ENCODE results near the gene CHSY3. TPM values are rescaled to one million over a fixed set of nuclear protein-coding genes. Genes with fewer than 3 reads are reported as not detected.

Gene CHSY3
- total RNA-seq, 4 donors from 2014 or later: 0.77 to 22.1 (median 2.8) TPM; not detected in 1

DNA sequence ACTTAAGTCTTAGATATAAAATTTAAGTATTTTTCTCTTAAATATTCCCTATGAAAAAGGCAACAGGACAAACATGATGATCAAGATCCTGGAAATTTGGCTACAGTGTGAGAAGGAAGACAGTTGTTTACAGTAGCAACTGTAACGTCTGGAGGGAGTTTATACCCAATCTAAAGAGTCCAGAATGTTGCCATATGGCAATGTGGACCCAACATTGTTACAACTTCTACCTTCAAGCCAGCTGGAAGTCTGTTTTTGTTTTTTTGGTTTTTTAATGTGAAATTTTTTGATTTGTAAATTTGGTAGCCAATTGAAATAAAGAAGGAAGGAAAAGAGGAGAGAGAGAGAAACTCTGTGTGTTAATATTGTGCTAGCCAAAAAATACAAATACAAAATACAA lies 233.4 kb downstream of the CHSY3 start:
- no peak for TF ChIP-seq POLR2A (IDR thresholded peaks at IDR 0.05)
- TF ChIP-seq, protein P1, sequence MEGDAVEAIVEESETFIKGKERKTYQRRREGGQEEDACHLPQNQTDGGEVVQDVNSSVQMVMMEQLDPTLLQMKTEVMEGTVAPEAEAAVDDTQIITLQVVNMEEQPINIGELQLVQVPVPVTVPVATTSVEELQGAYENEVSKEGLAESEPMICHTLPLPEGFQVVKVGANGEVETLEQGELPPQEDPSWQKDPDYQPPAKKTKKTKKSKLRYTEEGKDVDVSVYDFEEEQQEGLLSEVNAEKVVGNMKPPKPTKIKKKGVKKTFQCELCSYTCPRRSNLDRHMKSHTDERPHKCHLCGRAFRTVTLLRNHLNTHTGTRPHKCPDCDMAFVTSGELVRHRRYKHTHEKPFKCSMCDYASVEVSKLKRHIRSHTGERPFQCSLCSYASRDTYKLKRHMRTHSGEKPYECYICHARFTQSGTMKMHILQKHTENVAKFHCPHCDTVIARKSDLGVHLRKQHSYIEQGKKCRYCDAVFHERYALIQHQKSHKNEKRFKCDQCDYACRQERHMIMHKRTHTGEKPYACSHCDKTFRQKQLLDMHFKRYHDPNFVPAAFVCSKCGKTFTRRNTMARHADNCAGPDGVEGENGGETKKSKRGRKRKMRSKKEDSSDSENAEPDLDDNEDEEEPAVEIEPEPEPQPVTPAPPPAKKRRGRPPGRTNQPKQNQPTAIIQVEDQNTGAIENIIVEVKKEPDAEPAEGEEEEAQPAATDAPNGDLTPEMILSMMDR (IDR thresholded peaks at IDR 0.05): no peak
- Histone ChIP-seq H3K27me3 (no peaks in the 10 kb centered on the region), H3K9me3 (no peaks in the 10 kb centered on the region), H3K36me3 (no peaks in the 10 kb centered on the region), H3K4me1 (no peaks in the 10 kb centered on the region), H3K4me3 (no peak overlapping the region), H3K27ac (no peak overlapping the region)
- DNase-seq: no peak
- intact Hi-C loops (cut with DNase I; ENCODE audit: low total_unique reads): no loop called here

GRCh38 chr5:130138406-130139045 lies 234.3 kb downstream of the CHSY3 start:
- peak overlapping the region in 1 of 2 donors; percentile 8 for H3K27ac ChIP-seq
- intact Hi-C loops (cut with DNase I; ENCODE audit: low total_unique reads): no loop called here
- no peaks in the 10 kb centered on the region for H3K36me3 ChIP-seq
- H3K9me3 ChIP-seq: no peaks in the 10 kb centered on the region
- no peak for DNase-seq
- H3K4me1 ChIP-seq: no peaks in the 10 kb centered on the region
- TF ChIP-seq, protein P1 (IDR thresholded peaks at IDR 0.05): no peak
- TF ChIP-seq POLR2A (IDR thresholded peaks at IDR 0.05): no peak
- H3K4me3 ChIP-seq: no peak overlapping the region
- H3K27me3 ChIP-seq: no peaks in the 10 kb centered on the region

DNA sequence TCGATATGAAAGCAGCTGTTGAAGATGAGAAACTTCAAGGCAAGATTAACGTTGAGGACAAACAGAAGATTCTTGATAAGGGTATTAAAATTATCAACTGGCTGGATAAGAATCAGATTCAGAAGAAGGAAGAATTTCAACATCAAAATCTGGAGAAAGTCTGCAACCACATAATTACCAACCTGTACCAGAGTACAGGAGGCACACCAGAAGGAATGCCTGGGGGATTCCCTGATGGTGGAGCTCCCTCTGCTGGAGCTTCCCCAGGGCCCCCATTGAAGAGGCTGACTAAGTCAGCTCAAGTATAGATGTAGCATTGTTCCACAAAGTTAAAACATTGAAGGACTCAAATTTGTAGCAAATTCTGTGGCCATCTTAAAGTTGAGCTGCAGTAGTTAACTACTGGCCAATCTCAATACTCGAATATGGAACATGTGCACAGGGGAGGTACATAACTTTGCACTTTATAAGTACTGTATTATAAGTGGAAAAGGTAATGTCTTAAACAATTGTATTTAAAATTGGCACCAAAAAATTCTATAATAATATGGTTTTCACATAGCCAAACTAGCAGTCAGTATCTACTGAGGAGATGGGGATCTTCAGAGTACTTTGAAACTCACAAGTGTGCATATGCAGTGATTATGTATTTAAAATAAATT lies 237.5 kb downstream of the CHSY3 start:
- Histone ChIP-seq H3K4me3 (no peak overlapping the region), H3K27me3 (no peaks in the 10 kb centered on the region), H3K4me1 (no peaks in the 10 kb centered on the region), H3K27ac (no peak overlapping the region), H3K9me3 (no peaks in the 10 kb centered on the region), H3K36me3 (no peaks in the 10 kb centered on the region)
- no peak for TF ChIP-seq POLR2A (IDR thresholded peaks at IDR 0.05)
- TF ChIP-seq, protein P1 (IDR thresholded peaks at IDR 0.05): no peak
- intact Hi-C loops (cut with DNase I; ENCODE audit: low total_unique reads): no loop called here
- DNase-seq: no peak

DNA sequence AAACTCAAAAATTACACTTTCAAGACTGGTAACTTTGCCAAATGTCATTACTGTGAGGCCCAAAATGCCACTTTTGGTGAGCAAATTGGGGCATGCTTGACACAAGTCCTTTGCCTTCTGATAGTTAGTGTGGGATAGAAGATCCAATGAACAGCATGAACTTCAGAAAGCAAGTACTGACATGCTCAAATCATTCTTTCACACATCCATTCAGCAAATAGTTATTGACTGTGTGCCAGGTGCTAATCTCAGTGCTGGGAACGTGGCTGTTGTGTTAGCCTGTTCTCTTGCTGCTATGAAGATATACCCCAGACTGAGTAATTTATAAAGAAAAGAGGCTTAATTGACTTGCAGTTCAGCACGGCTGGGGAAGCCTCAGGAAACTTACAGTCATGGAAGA lies 247.0 kb downstream of the CHSY3 start:
- H3K36me3 ChIP-seq: no peaks in the 10 kb centered on the region
- intact Hi-C loops (cut with DNase I; ENCODE audit: low total_unique reads): no loop called here
- no peak for TF ChIP-seq POLR2A (IDR thresholded peaks at IDR 0.05)
- TF ChIP-seq, protein P1 (IDR thresholded peaks at IDR 0.05): no peak
- no peak overlapping the region for H3K27ac ChIP-seq
- DNase-seq: no peak
- no peaks in the 10 kb centered on the region for H3K27me3 ChIP-seq
- no peaks in the 10 kb centered on the region for H3K4me1 ChIP-seq
- no peak overlapping the region for H3K4me3 ChIP-seq
- H3K9me3 ChIP-seq: no peaks in the 10 kb centered on the region

GRCh38 chr5:130155345-130156011 lies 251.2 kb downstream of the CHSY3 start:
- Histone ChIP-seq H3K36me3 (no peaks in the 10 kb centered on the region), H3K4me1 (no peaks in the 10 kb centered on the region), H3K9me3 (no peaks in the 10 kb centered on the region), H3K27ac (no peak overlapping the region), H3K4me3 (no peak overlapping the region), H3K27me3 (no peaks in the 10 kb centered on the region)
- DNase-seq: no peak
- no peak for TF ChIP-seq POLR2A (IDR thresholded peaks at IDR 0.05)
- TF ChIP-seq, protein P1 (IDR thresholded peaks at IDR 0.05): no peak
- intact Hi-C loops (cut with DNase I; ENCODE audit: low total_unique reads): no loop called here
